AG04450 (cell line): ENCODE measurements around the gene MACF1. TPM values are rescaled to one million over a fixed set of nuclear protein-coding genes. Genes with fewer than 3 reads are reported as not detected.

ENCODE experiments used
- CTCF ChIA-PET: fragments of 300-600, 350-600 bp; formaldehyde crosslinking; extraction: SDS; loops from one replicate; lab custom pipeline; 2022; ENCODE audit warnings: antibody characterized with exemption, inconsistent platforms; lab: Charles Lee
- POLR2A ChIA-PET: fragments of 350-600 bp; formaldehyde crosslinking; extraction: SDS; loops from one replicate; lab custom pipeline; 2021; ENCODE audit warnings: antibody characterized with exemption, inconsistent platforms; lab: Yijun Ruan, JAX
- DNase-seq: peaks from one replicate; pipeline ENCODE4 v3.0.0-alpha.2; 2011; ENCODE audit warnings: low read depth, low spot score
- H3K27ac ChIP-seq: one replicate; pipeline ENCODE4 v1.5.1; 2012; ENCODE audit warnings: low read depth, low read length, control low read depth
- H3K27me3 ChIP-seq: one replicate; pipeline ENCODE4 v1.6.0; 2012; ENCODE audit warnings: low read length; ENCODE audit not compliant: control insufficient read depth, insufficient read depth
- H3K4me3 ChIP-seq: 2 replicates; pipeline ENCODE4 v1.5.1; 2011; ENCODE audit warnings: mild to moderate bottlenecking, low read depth, low read length, control low read depth
- H3K9me3 ChIP-seq: 2 replicates; pipeline ENCODE4 v1.5.1; 2012; ENCODE audit warnings: low read length; ENCODE audit not compliant: control insufficient read depth, insufficient read depth
- CTCF ChIP-seq: IDR thresholded peaks from 2 replicates; pipeline ENCODE4 v1.5.1; 2011; ENCODE audit warnings: low read depth, low read length, control low read depth, inconsistent platforms
- polyA plus RNA-seq: library from polyadenylated mRNA; depleted of rRNA; stranded (reverse); fragments of >200 nt; gene quantifications from 2 replicates; pipeline ENCODE4 v1.2.3, GENCODE V29; 2011; rRNA removed

MACF1 gene
- polyA plus RNA-seq, 1 experiment = 118 TPM

DNA sequence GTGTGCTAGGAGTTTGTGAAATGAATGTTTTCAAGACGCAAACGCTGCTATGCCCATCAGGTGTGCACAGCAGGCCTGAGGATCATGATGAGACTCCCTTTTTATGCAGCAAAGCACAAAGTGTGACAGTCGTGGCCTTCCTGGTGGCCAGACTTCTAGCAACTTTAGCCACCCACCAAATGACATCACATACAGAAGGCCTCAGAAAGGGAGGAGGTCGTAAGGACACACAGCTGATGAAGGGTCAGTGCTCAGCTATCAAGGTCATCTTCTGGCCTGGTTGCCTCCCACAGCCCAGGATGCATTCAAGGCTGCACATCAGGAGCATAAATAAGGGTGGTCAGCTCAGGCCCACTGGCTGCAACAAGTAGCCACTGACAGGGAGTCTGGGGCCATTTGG is 323.6 kb downstream of the MACF1 start:
- no peak overlapping the region for H3K4me3 ChIP-seq
- CTCF ChIA-PET = interaction anchor here (4.2 kb wide), 1 partner anchor 10 kb away, joined by 25 read pairs; no protein-coding TSS in a partner anchor
- no peak for DNase-seq
- no peaks in the 10 kb centered on the region for H3K27me3 ChIP-seq
- no peak overlapping the region for H3K27ac ChIP-seq
- TF ChIP-seq CTCF = no peak
- no peaks in the 10 kb centered on the region for H3K9me3 ChIP-seq
- POLR2A ChIA-PET = no interaction called here

DNA sequence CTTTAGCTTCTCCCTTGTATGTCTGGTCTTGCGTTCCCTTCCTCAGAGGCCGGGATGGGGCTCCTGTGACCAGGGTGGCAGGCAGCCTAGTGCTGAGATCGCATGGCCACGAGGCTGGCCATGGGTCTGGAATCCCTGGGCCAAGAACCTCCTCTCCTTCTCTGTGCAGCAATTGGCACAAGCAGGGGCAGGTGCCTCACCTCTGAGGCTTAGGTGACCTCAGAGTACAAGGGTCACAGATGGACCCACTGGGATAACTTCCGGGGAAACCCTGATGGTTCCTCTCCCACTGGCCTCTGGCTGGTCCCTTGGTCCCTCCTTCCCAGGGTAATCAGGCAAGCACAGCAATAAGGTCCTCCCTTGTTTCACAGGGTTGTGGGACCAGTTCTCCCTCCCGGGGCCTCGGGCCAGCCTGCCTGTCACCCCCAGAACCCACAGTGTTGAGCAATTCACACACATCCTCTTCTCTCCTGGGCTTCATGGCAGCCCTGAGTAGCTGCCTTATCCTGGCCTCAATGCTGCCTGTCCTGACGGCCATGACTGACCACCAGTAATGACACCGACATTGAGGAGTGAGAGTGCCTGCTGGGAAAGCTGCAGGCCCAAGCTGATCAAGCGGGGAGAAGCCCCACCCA is 325.5 kb downstream of the MACF1 start:
- no peak for DNase-seq
- no peak for TF ChIP-seq CTCF
- no peaks in the 10 kb centered on the region for H3K9me3 ChIP-seq
- POLR2A ChIA-PET = interaction anchor here (0.7 kb wide), 2 partner anchors 139 to 197 kb away, joined by 7 to 8 read pairs; no protein-coding TSS in a partner anchor
- no peak overlapping the region for H3K4me3 ChIP-seq
- H3K27ac ChIP-seq = no peak overlapping the region
- CTCF ChIA-PET = interaction anchor here (0.7 to 4.2 kb wide), 2 partner anchors 9 to 11 kb away, joined by 8 to 25 read pairs; no protein-coding TSS in a partner anchor
- no peaks in the 10 kb centered on the region for H3K27me3 ChIP-seq

- no peak overlapping the region for H3K4me3 ChIP-seq
- no peaks in the 10 kb centered on the region for H3K27me3 ChIP-seq
- H3K9me3 ChIP-seq = no peaks in the 10 kb centered on the region
- H3K27ac ChIP-seq = no peak overlapping the region
- DNase-seq = no peak
- ChIA-PET CTCF (no interaction called here), POLR2A (no interaction called here)
- TF ChIP-seq CTCF = no peak
Observed at GRCh38 chr1:39531526-39531925, 327.0 kb downstream of the MACF1 start.

GRCh38 chr1:39533442-39533841 is 328.9 kb downstream of the MACF1 start:
- DNase-seq = no peak
- Histone ChIP-seq H3K9me3 (no peaks in the 10 kb centered on the region), H3K27ac (no peak overlapping the region), H3K4me3 (no peak overlapping the region), H3K27me3 (no peaks in the 10 kb centered on the region)
- POLR2A ChIA-PET = no interaction called here
- TF ChIP-seq CTCF = no peak
- CTCF ChIA-PET = no interaction called here

Other genes starting within 250 kb of the MACF1 start
- 62.5 and 74.3 TPM in 2 replicates for gene AKIRIN1, start 213.4 kb upstream of the MACF1 start, polyA plus RNA-seq
- 696 and 852 TPM in 2 replicates for gene NDUFS5, start 178.3 kb upstream of the MACF1 start, polyA plus RNA-seq